ENCODE measurements around the gene MARCHF9.

DNA sequence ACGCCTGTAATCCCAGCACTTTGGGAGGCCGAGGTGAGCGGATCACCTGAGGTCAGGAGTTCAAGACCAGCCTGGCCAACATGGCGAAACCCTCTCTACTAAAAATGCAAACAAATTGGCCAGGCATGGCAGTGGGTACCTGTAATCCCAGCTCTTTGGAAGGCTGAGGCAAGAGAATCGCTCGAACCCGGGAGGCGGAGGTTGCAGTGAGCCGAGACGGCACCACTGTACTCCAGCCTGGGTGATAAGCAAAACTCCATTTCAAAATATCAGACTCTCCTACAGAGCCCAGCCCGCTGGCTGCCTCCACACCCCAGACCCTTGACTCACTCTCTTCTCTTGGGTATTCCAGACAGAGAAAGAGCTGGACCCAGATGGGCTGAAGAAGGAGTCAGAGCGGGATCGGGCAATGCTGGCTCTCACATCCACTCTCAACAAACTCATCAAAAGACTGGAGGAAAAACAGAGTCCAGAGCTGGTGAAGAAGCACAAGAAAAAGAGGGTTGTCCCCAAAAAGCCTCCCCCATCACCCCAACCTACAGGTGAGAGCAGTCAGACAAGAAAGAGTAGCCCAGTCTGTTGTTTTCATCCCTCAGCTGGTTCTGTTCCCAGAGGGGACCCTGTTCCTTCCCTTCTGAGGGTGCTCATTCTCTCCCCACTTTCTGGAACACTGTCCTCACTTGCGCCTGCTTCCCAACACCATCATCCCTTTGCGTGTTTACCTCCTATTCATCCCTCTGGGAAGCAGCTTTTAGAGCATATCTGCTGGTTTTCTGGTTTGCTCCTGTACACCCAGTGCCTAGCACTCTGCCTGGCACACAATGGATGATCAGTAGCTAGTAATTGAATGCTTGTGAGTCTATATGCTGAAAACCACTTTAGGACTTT is 36.0 kb upstream of the MARCHF9 start:
- TF ChIP-seq CTCF (conservative IDR thresholded peaks at IDR 0.05 in 1 of 2, IDR thresholded peaks at IDR 0.05 in 1 of 2; ENCODE audit: low read depth in 1 of 2, low read length in 2 of 2) (no peak), EZH2 (IDR thresholded peaks at IDR 0.05; ENCODE audit: low read length, missing control alignments) (no peak)

All from fibroblast of lung (primary cell).